Neuronal stem cell (in vitro differentiated cells): ENCODE data around the gene PA2G4.
A peak's percentile ranks its signal among the peaks of the same experiment; 100 is the strongest.

ENCODE experiments used
- DNase-seq: peaks from one replicate; pipeline ENCODE4 v3.0.0-alpha.2; 2013; ENCODE audit warnings: low spot score
- H2AFZ ChIP-seq: one replicate; pipeline ENCODE4 v1.6.1; 2013; ENCODE audit warnings: mild to moderate bottlenecking, low read length, inconsistent platforms
- H2AK5ac ChIP-seq: 2 replicates; pipeline ENCODE4 v1.6.1; 2013; ENCODE audit warnings: low read depth, mild to moderate bottlenecking, inconsistent platforms, low read length, moderate library complexity, mixed read lengths
- H2BK120ac ChIP-seq: 2 replicates; pipeline ENCODE4 v1.6.1; 2013; ENCODE audit warnings: low read depth, mild to moderate bottlenecking, inconsistent platforms, low read length, moderate library complexity, mixed read lengths
- H2BK12ac ChIP-seq: one replicate; pipeline ENCODE4 v1.6.1; 2013; ENCODE audit warnings: low read length, inconsistent platforms
- H2BK15ac ChIP-seq: 2 replicates; pipeline ENCODE4 v1.6.1; 2013; ENCODE audit warnings: mild to moderate bottlenecking, low read length, inconsistent platforms, mixed read lengths
- H2BK5ac ChIP-seq: one replicate; pipeline ENCODE4 v1.6.1; 2013; ENCODE audit warnings: inconsistent platforms, mild to moderate bottlenecking, low read length, moderate library complexity
- H3K14ac ChIP-seq: one replicate; pipeline ENCODE4 v1.6.1; 2013; ENCODE audit warnings: low read length, inconsistent platforms
- H3K18ac ChIP-seq: 2 replicates; pipeline ENCODE4 v1.6.1; 2013; ENCODE audit warnings: low read length, inconsistent platforms
- H3K23ac ChIP-seq: 2 replicates; pipeline ENCODE4 v1.6.1; 2013; ENCODE audit warnings: low read depth, mild to moderate bottlenecking, mixed read lengths, low read length, inconsistent platforms; ENCODE audit not compliant: poor library complexity
- H3K27ac ChIP-seq: replicated peaks from 3 replicates; pipeline ENCODE4 v1.5.1; 2013; ENCODE audit warnings: low read length, inconsistent platforms
- H3K27me3 ChIP-seq, 3 experiments: 2 replicates each; pipeline ENCODE4 v1.6.1; 2013; ENCODE audit warnings: low read length in 3 of 3, mild to moderate bottlenecking in 2 of 3, inconsistent platforms in 1 of 3, low read depth in 1 of 3, mixed read lengths in 1 of 3, moderate library complexity in 1 of 3; ENCODE audit not compliant: control insufficient read depth in 3 of 3, insufficient read depth in 3 of 3
- H3K36me3 ChIP-seq, 2 donors: replicated peaks in 1 of 2; 2 replicates each; pipeline ENCODE4 v1.6.1; 2013; ENCODE audit warnings: low read length in 2 of 2; ENCODE audit not compliant: control insufficient read depth in 2 of 2, insufficient read depth in 2 of 2
- H3K4ac ChIP-seq: 2 replicates; pipeline ENCODE4 v1.6.1; 2013; ENCODE audit warnings: inconsistent platforms, mild to moderate bottlenecking, low read length, moderate library complexity
- H3K4me1 ChIP-seq, 2 donors: 1 replicate in 1 of 2; 2 replicates in 1 of 2; pipeline ENCODE4 v1.6.1; 2013; ENCODE audit warnings: low read length in 2 of 2, low read depth in 1 of 2; ENCODE audit not compliant: control insufficient read depth in 2 of 2, insufficient read depth in 1 of 2
- H3K4me2 ChIP-seq: one replicate; pipeline ENCODE4 v1.6.1; 2013; ENCODE audit warnings: mild to moderate bottlenecking, low read length, inconsistent platforms; ENCODE audit not compliant: insufficient read depth, poor library complexity, severe bottlenecking
- H3K4me3 ChIP-seq, 2 donors: 2 replicates each; pipeline ENCODE4 v1.5.1; 2013; ENCODE audit warnings: low read length in 2 of 2, mild to moderate bottlenecking in 2 of 2, inconsistent platforms in 1 of 2, moderate library complexity in 1 of 2
- H3K79me1 ChIP-seq: one replicate; pipeline ENCODE4 v1.6.1; 2013; ENCODE audit warnings: low read depth, mild to moderate bottlenecking, inconsistent platforms, low read length, moderate library complexity
- H3K9ac ChIP-seq: one replicate; pipeline ENCODE4 v1.6.1; 2013; ENCODE audit warnings: mild to moderate bottlenecking, low read depth, low read length, inconsistent platforms; ENCODE audit not compliant: poor library complexity
- H3K9me3 ChIP-seq, 2 donors: replicated peaks in 1 of 2; 2 replicates each; pipeline versions ENCODE3 to v1.6.1; 2013; ENCODE audit warnings: low read length in 2 of 2, mild to moderate bottlenecking in 2 of 2, inconsistent platforms in 1 of 2, low read depth in 1 of 2, mixed read lengths in 1 of 2, moderate library complexity in 1 of 2; ENCODE audit not compliant: control insufficient read depth in 2 of 2, insufficient read depth in 1 of 2
- H4K8ac ChIP-seq: one replicate; pipeline ENCODE4 v1.6.1; 2013; ENCODE audit warnings: low read depth, mild to moderate bottlenecking, inconsistent platforms, low read length, moderate library complexity
- H4K91ac ChIP-seq: one replicate; pipeline ENCODE4 v1.6.1; 2013; ENCODE audit warnings: low read length, low read depth, mild to moderate bottlenecking, inconsistent platforms; ENCODE audit not compliant: poor library complexity
- WGBS, 2 donors: extraction: QIAGEN DNeasy Blood & Tissue Kit; methylation state at CpG; one replicate each; pipeline ENCODE4 v1.1.7; 2013; ENCODE audit warnings: missing lambda C conversion rate in 2 of 2, mixed read lengths in 1 of 2; ENCODE audit not compliant: insufficient read length in 2 of 2, insufficient replicate concordance in 1 of 2; ENCODE audit errors: extremely low coverage in 2 of 2; 5-methylcytosine and 5-hydroxymethylcytosine counted together

Gene PA2G4

GRCh38 chr12:56146492-56147460 lies 42.4 kb downstream of the PA2G4 start:
- no CpG with 5 or more reads among the region's 13 CpGs for WGBS, 2 donors
- H4K8ac ChIP-seq = no peak overlapping the region
- H2BK120ac ChIP-seq = no peak overlapping the region
- H2BK15ac ChIP-seq = no peak overlapping the region
- no peak overlapping the region for H3K27ac ChIP-seq
- H2BK12ac ChIP-seq = no peak overlapping the region
- no peaks in the 10 kb centered on the region for H3K9me3 ChIP-seq
- H4K91ac ChIP-seq = no peak overlapping the region
- H3K4me3 ChIP-seq = no peak overlapping the region
- no peak overlapping the region for H2AK5ac ChIP-seq
- no peak overlapping the region for H3K4me2 ChIP-seq
- H3K9ac ChIP-seq = no peak overlapping the region
- no peak overlapping the region for H3K23ac ChIP-seq
- H3K4me1 ChIP-seq = peaks cover 0 to 3% of the 10 kb centered on the region in 2 donors
- no peak for DNase-seq
- H2BK5ac ChIP-seq = no peak overlapping the region
- no peak overlapping the region for H3K14ac ChIP-seq
- H2AFZ ChIP-seq = no peak overlapping the region
- no peaks in the 10 kb centered on the region for H3K27me3 ChIP-seq
- H3K18ac ChIP-seq = no peak overlapping the region
- peaks cover 27 to 38% of the 10 kb centered on the region in 2 donors for H3K36me3 ChIP-seq
- no peaks in the 10 kb centered on the region for H3K79me1 ChIP-seq
- no peak overlapping the region for H3K4ac ChIP-seq

- H2AFZ ChIP-seq = no peak overlapping the region
- H2AK5ac ChIP-seq = no peak overlapping the region
- no peak overlapping the region for H4K8ac ChIP-seq
- H2BK12ac ChIP-seq = no peak overlapping the region
- H2BK120ac ChIP-seq = no peak overlapping the region
- no peak overlapping the region for H2BK15ac ChIP-seq
- H3K36me3 ChIP-seq = peaks cover 11 to 14% of the 10 kb centered on the region in 2 donors
- WGBS, 2 donors = no CpG with 5 or more reads among the region's 3 CpGs
- no peak overlapping the region for H3K4me2 ChIP-seq
- no peak overlapping the region for H3K4ac ChIP-seq
- H3K27ac ChIP-seq = no peak overlapping the region
- DNase-seq = no peak
- H3K23ac ChIP-seq = no peak overlapping the region
- no peaks in the 10 kb centered on the region for H3K27me3 ChIP-seq
- H3K4me1 ChIP-seq = peaks cover 5 to 10% of the 10 kb centered on the region in 2 donors
- H3K9ac ChIP-seq = no peak overlapping the region
- no peak overlapping the region for H3K14ac ChIP-seq
- H3K4me3 ChIP-seq = no peak overlapping the region
- H2BK5ac ChIP-seq = no peak overlapping the region
- no peak overlapping the region for H3K18ac ChIP-seq
- H3K9me3 ChIP-seq = no peaks in the 10 kb centered on the region
- no peaks in the 10 kb centered on the region for H3K79me1 ChIP-seq
- no peak overlapping the region for H4K91ac ChIP-seq
Observed at GRCh38 chr12:56150563-56150962, 46.2 kb downstream of the PA2G4 start.

GRCh38 chr12:56151672-56152131 lies 47.3 kb downstream of the PA2G4 start:
- Histone ChIP-seq H3K27me3 (no peaks in the 10 kb centered on the region), H3K27ac (peak overlapping the region; percentile 88), H4K91ac (no peak overlapping the region), H3K23ac (no peak overlapping the region), H2BK5ac (peak overlapping the region; percentile 55), H3K14ac (no peak overlapping the region), H3K79me1 (no peaks in the 10 kb centered on the region), H3K4ac (no peak overlapping the region), H3K4me2 (peak overlapping the region; percentile 66), H2AK5ac (no peak overlapping the region), H3K4me3 (peak overlapping the region; percentile 78 to 82), H3K9ac (no peak overlapping the region), H2AFZ (peak overlapping the region; percentile 91), H3K36me3 (peaks cover 16 to 17% of the 10 kb centered on the region in 2 donors), H3K18ac (peak overlapping the region; percentile 85), H3K4me1 (peaks cover 5 to 10% of the 10 kb centered on the region in 2 donors), H3K9me3 (no peaks in the 10 kb centered on the region), H4K8ac (no peak overlapping the region), H2BK12ac (no peak overlapping the region), H2BK15ac (no peak overlapping the region), H2BK120ac (no peak overlapping the region)
- no peak for DNase-seq
- no CpG with 5 or more reads among the region's 12 CpGs for WGBS, 2 donors

GRCh38 chr12:56152132-56152755 lies 47.9 kb downstream of the PA2G4 start, which contains the start of gene MYL6B:
TSS of gene MYL6B (plus strand) at chr12:56152587. CDS start at chr12:56153919, 1,332 bp downstream.
- no peak within 1 kb of the TSS for H2AK5ac ChIP-seq
- H4K91ac ChIP-seq = no peak within 1 kb of the TSS
- H2BK5ac ChIP-seq = peak within 1 kb of the TSS; percentile 55
- H2AFZ ChIP-seq = peak within 1 kb of the TSS; percentile 91
- H3K14ac ChIP-seq = no peak within 1 kb of the TSS
- H3K4me2 ChIP-seq = peak within 1 kb of the TSS; percentile 82
- no CpG with 5 or more reads among the region's 37 CpGs for WGBS, 2 donors
- H3K9me3 ChIP-seq = no peaks in the 10 kb centered on the region
- H3K36me3 ChIP-seq = peaks cover 16 to 17% of the 10 kb centered on the region in 2 donors
- no peak within 1 kb of the TSS for H3K4ac ChIP-seq
- H2BK12ac ChIP-seq = no peak within 1 kb of the TSS
- H3K27ac ChIP-seq = peak within 1 kb of the TSS; percentile 88
- H2BK15ac ChIP-seq = peak within 1 kb of the TSS; percentile 15
- H3K27me3 ChIP-seq = no peaks in the 10 kb centered on the region
- H4K8ac ChIP-seq = no peak within 1 kb of the TSS
- H3K18ac ChIP-seq = peak within 1 kb of the TSS; percentile 85
- peak within 1 kb of the TSS; percentile 78 to 92 for H3K4me3 ChIP-seq
- peak within 1 kb of the TSS; percentile 94 for H3K23ac ChIP-seq
- H3K4me1 ChIP-seq = peaks cover 6 to 11% of the 10 kb centered on the region in 2 donors
- no peaks in the 10 kb centered on the region for H3K79me1 ChIP-seq
- peak; percentile 86 for DNase-seq
- peak within 1 kb of the TSS; percentile 67 for H3K9ac ChIP-seq
- H2BK120ac ChIP-seq = no peak within 1 kb of the TSS
